ENCODE data around the gene SGCA. TPM values are rescaled to one million over a fixed set of nuclear protein-coding genes. Genes with fewer than 3 reads are reported as not detected.

Gene SGCA
- total RNA-seq, 1 experiment from 2014 or later: 0.24 TPM

DNA sequence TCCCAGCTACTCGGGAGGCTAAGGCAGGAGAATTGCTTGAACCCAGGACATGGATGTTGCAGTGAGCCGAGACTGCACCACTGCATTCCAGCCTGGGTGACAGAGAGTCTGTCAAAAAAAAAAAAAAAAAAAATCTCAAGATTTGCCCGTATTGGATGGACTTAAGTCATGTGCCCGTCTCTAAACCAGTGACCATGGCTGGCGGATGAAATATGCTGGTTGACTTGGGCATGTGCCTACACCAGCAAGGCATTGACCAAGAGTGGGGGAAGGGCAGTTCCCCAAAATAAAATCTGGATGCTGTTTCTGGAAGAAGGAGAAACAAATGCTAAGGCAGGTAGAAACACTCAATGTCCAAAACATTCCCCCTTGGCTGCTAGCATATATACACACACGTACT lies 57.1 kb downstream of the SGCA start:
- Histone ChIP-seq H3K9ac (ENCODE audit: extremely low read depth, insufficient read length, low read length) (no peak overlapping the region), H2AK5ac (ENCODE audit: insufficient read length, low read length) (no peak overlapping the region), H4K91ac (ENCODE audit: insufficient read length, low read depth, low read length) (no peak overlapping the region), H3K4ac (ENCODE audit: low read depth, low read length) (no peak overlapping the region), H3K27ac (ENCODE audit: insufficient read length, low read depth, low read length) (no peak overlapping the region), H3K18ac (ENCODE audit: insufficient read length, low read depth, low read length) (no peak overlapping the region), H3K4me2 (ENCODE audit: insufficient read depth, insufficient read length, low read length) (no peak overlapping the region), H3K79me2 (ENCODE audit: insufficient read depth, low read length) (no peaks in the 10 kb centered on the region), H2BK15ac (ENCODE audit: low read depth, low read length) (no peak overlapping the region), H4K8ac (replicated peaks; ENCODE audit: insufficient read length, low read depth, low read length) (no peak overlapping the region), H2BK20ac (ENCODE audit: low read depth, low read length, poor library complexity, severe bottlenecking) (no peak overlapping the region), H2BK12ac (ENCODE audit: insufficient read length, low read depth, low read length) (no peak overlapping the region), H3K4me1 (ENCODE audit: insufficient read depth, low read length) (no peaks in the 10 kb centered on the region), H2AFZ (ENCODE audit: low read length) (no peak overlapping the region), H3K9me3 (ENCODE audit: control insufficient read depth, low read depth, low read length) (peaks cover 8% of the 10 kb centered on the region), H3T11ph (ENCODE audit: low read length) (no peak overlapping the region), H3K23me2 (ENCODE audit: insufficient read length, low read depth, low read length, poor library complexity, severe bottlenecking) (no peaks in the 10 kb centered on the region), H3K27me3 (ENCODE audit: insufficient read depth, low read length) (no peaks in the 10 kb centered on the region), H3K79me1 (ENCODE audit: insufficient read depth, low read depth, low read length, poor library complexity, severe bottlenecking) (no peaks in the 10 kb centered on the region), H3K14ac (ENCODE audit: insufficient read depth, low read length) (no peak overlapping the region), H3K23ac (ENCODE audit: insufficient read length, low read depth, low read length) (no peak overlapping the region), H2BK5ac (ENCODE audit: insufficient read length, low read length) (no peak overlapping the region), H4K20me1 (ENCODE audit: control insufficient read depth, insufficient read depth, insufficient read length) (no peaks in the 10 kb centered on the region), H2BK120ac (ENCODE audit: low read depth, low read length, poor library complexity, severe bottlenecking) (no peak overlapping the region), H4K5ac (ENCODE audit: insufficient read length, low read depth, low read length) (no peak overlapping the region), H3K56ac (ENCODE audit: insufficient read length, low read depth, low read length) (no peak overlapping the region)
- no peak for DNase-seq
- no CpG with 5 or more reads among the region's 6 CpGs for WGBS (ENCODE audit: extremely low coverage, insufficient read length, low lambda C conversion rate)
- no peak overlapping the region for H3K27ac Mint-ChIP-seq
- H3K4me1 Mint-ChIP-seq: peaks cover 26 to 32% of the 10 kb centered on the region in 2 experiments
- TF ChIP-seq, protein P1, sequence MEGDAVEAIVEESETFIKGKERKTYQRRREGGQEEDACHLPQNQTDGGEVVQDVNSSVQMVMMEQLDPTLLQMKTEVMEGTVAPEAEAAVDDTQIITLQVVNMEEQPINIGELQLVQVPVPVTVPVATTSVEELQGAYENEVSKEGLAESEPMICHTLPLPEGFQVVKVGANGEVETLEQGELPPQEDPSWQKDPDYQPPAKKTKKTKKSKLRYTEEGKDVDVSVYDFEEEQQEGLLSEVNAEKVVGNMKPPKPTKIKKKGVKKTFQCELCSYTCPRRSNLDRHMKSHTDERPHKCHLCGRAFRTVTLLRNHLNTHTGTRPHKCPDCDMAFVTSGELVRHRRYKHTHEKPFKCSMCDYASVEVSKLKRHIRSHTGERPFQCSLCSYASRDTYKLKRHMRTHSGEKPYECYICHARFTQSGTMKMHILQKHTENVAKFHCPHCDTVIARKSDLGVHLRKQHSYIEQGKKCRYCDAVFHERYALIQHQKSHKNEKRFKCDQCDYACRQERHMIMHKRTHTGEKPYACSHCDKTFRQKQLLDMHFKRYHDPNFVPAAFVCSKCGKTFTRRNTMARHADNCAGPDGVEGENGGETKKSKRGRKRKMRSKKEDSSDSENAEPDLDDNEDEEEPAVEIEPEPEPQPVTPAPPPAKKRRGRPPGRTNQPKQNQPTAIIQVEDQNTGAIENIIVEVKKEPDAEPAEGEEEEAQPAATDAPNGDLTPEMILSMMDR (conservative IDR thresholded peaks at IDR 0.05): no peak
- peaks cover 10% of the 10 kb centered on the region for H3K27me3 Mint-ChIP-seq (ENCODE audit: low read depth)
- H3K36me3 Mint-ChIP-seq (ENCODE audit: insufficient read depth in 1 of 3, low read depth in 3 of 3): peaks cover 8 to 19% (median 13%) of the 10 kb centered on the region in 3 experiments; a peak in 6 of 7 replicates
- H3K9me3 Mint-ChIP-seq: peaks cover 28 to 30% of the 10 kb centered on the region in 2 experiments
- no peak overlapping the region for H3K4me3 Mint-ChIP-seq

Other genes with a start within 250 kb of the SGCA start
- 1.7 and 2.5 TPM in 2 replicates for gene DLX4, start 196.8 kb upstream of the SGCA start, total RNA-seq (2021)
- 1.1 and 1.2 TPM in 2 replicates for gene DLX3, start 170.8 kb upstream of the SGCA start, total RNA-seq (2021)
- 22.5 and 22.7 TPM in 2 replicates for gene ITGA3, start 109.9 kb upstream of the SGCA start, total RNA-seq (2021)
- 16.2 and 19.9 TPM in 2 replicates for gene PDK2, start 70.7 kb upstream of the SGCA start, total RNA-seq (2021)
- 4.8 and 5.9 TPM in 2 replicates for gene SAMD14, start 35.8 kb upstream of the SGCA start, total RNA-seq (2021)
- gene PPP1R9B, start 15.3 kb upstream of the SGCA start, total RNA-seq (2021): 23.0 and 25.8 TPM in 2 replicates
- 104 and 112 TPM in 2 replicates for gene COL1A1, start 35.6 kb downstream of the SGCA start, total RNA-seq (2021)
- gene TMEM92, start 108.5 kb downstream of the SGCA start, total RNA-seq (2021): 10.9 and 11.2 TPM in 2 replicates
- 24.0 and 26.4 TPM in 2 replicates for gene XYLT2, start 180.1 kb downstream of the SGCA start, total RNA-seq (2021)
- 85.9 and 91.8 TPM in 2 replicates for gene MRPL27, start 207.2 kb downstream of the SGCA start, total RNA-seq (2021)
- gene EME1, start 207.2 kb downstream of the SGCA start, total RNA-seq (2021): 15.1 and 16.5 TPM in 2 replicates
- gene LRRC59, start 231.5 kb downstream of the SGCA start, total RNA-seq (2021): 105 and 106 TPM in 2 replicates

Measured in H9 (cell line).